ENCODE data around the gene NRP1.

GRCh38 chr10:33212061-33212748, 122.3 kb downstream of the NRP1 start:
- TF ChIP-seq CTCF (IDR thresholded peaks at IDR 0.05) (no peak), POLR2A (IDR thresholded peaks at IDR 0.05) (no peak)

All from lower leg skin (tissue), 3 donors.